ENCODE data around the gene KRTAP29-1.

Gene KRTAP29-1

DNA sequence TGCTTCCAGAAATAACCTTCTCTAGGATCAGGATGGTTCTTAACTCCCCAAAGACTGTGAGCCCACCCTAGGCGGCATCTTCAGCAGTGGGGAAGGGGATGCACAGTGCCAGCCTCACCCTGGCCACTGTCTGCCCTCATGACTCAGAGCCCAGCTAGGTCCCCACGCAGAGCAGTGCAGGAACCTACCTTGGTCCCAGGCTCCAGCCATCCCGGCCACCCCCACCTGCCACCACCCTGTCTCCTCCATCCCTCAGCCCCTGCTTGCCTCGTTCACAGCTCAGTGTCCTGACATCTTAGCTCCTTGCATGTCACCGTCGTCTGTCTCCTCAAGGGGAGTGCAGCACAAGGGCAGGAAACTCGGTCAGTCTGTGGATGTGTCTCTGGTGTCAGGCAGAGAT, 29.0 kb upstream of the KRTAP29-1 start:
- DNase-seq: peak in 1 of 42 donors; percentile 26
- intact Hi-C loops (cut with DNase I): no loop called here

DNA sequence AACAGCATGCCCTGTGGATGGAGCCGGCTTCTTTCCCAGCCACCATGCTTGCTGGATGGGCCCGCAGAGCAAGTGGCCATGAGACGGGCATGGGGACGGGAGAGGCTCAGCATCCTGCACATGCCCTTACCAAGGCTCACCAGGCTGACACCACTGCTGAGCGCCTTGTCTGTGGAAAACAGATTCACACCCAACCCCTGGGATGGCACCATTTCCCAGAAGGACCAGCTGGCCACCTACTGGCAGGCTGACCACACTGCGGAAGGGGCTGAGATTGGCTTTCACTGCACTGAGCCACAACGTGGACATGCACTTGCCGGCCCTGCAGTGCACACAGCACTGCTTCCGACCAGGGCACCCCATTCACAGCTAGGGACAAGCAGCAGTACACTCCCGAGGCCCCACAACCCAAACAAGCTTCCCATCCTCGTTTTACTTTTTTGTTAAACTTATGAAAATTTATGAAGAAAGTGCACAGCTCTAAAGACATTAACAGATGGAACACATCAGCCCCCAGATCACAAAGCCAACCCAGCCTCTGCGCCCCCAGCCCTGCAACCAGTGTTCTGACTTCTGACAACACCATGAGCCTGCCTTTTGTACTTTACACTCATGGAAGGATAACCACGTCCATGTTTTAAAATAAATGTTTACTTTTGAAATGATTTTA, 26.8 kb upstream of the KRTAP29-1 start:
- intact Hi-C loops (cut with DNase I): no loop called here
- peak in 28 of 42 donors; percentile 8 to 61 (median 37) for DNase-seq

DNA sequence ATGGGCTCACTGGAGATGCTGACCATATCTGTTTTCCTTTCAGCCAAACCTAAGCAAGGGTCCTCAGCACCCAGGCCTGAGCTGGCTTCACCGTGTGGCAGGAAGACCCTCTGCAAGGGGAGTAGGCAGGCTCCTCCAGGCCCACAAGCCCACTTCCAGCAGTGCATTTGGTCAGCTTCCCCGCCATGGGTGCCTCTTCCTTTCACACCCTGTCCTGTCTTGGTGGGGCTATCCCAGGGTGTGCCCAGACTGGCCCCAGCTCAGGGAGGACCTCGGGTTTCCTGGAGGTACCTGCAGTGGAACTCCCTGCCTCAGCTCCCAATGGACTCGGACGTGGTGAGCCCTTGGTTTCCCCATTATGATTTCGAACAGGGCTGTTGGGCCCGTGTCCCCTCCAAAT, 25.6 kb upstream of the KRTAP29-1 start:
- no peak for DNase-seq
- intact Hi-C loops (cut with DNase I): no loop called here

DNA sequence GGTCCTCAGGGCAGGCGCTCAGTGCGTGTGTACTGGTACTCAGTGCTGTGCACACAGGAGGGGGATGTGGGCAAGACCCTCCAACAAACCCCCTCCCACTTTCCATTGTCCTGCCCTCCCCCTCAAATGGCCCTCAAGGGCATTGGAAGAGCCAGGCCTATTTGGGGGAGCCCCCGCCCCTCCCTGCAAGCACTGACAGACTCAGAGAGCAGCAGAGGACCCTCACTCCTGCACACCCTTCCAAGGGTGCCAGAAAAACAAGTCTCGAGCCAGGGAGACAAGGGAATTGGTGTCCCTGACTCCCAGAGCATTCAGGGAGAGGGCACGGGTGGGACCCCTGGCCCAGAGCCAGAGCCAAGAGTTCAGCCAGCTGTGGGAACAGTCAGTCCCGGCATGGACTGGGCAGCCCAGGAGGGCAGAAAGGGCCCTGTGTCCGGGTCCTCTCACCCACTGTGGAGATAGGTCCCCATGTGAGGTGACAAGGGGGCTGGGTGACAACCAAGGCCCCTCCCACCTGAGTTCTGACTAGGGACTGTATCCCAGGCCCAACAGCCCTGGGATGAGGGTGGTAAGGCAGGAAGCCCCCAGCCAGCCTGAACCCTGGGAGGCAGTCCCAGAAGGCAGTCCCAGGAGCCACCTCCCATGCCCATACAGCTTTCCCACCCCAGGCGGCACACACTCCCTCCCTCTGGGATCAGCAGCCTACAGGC, 24.9 kb upstream of the KRTAP29-1 start:
- DNase-seq: no peak
- intact Hi-C loops (cut with DNase I): no loop called here

DNA sequence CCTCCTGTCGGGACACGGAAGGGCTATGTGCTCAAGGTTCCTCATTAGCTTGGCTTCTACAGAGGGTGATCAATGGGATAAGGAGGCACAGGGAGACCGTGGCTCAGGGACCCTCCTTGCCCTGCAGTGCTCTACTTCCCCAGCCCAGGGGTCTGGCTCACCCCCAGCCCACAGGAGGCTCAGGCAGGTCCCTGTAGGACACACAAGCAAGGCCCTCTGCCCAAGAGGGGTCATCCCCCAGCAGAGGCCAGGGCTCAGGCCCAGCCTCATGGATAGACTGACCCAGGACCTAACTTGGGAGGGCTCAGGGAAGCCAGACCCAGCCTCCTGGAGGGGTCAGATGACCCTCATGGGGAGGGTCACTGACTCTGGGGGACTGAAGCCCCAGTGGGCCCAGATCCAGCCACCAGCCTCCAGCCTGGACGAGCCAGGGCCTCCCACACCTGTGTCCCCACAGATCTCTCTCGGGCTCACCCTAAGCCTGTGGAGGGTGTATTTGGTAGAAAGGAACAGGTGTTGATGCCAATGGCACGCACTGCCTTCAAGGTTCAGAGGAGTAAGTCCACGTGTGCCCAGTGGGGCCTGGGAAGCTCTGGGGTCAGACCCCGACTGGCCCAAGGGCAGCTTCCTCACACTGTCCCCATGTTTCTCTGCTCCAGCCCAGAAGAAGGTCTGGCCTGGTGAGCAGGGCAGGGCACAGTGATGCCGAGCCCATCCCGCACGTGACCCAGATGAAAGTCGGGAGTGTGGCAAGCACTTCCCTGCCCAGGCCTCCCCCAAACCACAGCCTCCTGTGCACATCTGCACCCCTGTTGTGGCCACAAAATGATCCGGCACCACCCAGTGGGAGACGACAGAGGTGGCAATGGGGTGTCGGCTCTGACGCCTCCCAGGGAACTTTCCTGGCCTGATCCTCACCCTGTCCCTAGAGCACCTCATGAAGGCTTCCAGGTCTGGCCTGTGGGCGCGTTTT, 23.8 kb upstream of the KRTAP29-1 start:
- intact Hi-C loops (cut with DNase I): no loop called here
- peak in 2 of 42 donors; percentile 15 to 22 for DNase-seq

DNA sequence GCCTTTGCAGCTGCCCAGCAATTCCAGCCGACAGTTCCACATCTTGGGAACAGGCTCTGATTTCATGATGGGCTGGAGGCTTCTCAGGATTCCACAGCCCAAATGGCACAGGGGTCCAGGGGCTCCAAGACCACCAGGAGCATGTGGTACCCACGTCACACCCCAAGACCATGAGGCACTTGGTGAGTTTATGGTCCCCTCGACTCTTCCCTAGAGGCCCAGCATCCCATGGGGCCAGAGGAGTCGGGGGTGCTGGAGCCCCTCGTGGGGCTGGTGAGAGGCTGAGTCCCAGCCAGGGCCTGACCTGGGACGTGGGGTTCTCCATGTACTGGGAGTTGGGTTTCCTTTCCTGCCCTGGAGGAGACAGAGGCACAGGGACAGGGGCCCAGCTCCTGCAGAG, 23.0 kb upstream of the KRTAP29-1 start:
- DNase-seq: no peak
- intact Hi-C loops (cut with DNase I): no loop called here

DNA sequence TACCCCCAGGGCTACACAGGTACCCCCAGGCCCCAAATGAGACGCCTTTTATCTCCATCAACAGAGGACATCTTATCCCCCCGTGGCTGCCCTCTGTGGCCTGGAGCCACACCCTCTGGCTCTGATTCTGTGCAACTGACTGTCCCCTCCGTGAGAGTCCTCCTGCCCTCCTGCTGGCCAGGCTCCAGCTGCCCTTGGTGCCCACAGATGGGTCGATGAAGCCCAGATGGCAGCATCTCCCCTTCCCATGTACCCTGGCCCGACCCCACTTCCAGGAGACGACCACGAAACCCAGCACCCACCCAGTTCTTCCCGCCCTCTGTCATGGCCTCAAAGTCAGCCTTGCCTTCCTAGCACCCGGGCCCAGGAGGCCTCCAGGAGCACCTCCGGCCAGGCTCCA, 22.5 kb upstream of the KRTAP29-1 start:
- intact Hi-C loops (cut with DNase I): no loop called here
- peak in 1 of 42 donors; percentile 33 for DNase-seq

DNA sequence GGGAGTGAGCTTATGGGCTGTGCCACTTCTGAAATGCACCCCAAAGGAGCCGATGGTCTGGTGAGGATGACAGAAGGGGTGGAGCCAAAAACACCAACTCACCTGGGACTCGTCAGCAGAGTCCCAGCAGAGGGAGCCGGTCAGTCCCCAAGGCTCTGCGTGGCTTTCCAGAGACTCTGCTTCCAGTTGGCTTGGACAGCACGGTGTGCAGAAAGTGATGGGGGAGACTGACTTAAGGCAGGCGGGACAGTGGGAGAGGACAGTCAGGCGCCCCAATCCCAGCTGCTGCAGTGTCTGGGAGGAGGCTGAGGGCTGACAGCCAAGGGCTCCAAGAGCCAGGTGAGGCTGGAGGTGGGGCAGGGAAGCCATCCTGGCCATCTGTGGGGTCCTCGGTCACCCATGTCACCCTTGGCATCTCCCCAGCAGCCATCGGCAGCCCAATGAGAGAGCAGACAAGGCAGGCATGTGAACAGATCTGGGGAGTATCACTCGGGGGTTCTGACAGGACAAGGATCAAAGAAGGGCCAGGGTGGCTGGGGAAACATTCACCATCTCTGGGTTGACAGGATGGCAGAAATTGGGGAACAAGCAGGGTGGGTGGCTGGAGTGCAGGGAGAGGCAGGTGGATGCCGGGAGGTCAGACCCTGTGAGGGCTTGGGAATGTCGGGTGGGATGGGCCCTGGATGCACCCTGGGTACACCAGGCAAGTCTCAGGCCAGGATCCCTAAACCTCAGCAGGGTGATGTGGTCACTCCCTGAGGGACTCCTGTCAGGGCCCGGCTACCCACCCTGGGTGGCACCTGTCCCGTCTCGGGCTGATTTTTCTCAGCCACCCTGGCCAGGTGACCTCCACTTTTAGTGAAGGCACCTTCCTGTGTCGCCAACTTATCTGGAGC, 21.8 kb upstream of the KRTAP29-1 start:
- peak in 1 of 42 donors; percentile 14 for DNase-seq
- intact Hi-C loops (cut with DNase I): loop anchor here (5.0 kb wide), 1 partner anchor 417 kb away; no protein-coding TSS in a partner anchor

DNA sequence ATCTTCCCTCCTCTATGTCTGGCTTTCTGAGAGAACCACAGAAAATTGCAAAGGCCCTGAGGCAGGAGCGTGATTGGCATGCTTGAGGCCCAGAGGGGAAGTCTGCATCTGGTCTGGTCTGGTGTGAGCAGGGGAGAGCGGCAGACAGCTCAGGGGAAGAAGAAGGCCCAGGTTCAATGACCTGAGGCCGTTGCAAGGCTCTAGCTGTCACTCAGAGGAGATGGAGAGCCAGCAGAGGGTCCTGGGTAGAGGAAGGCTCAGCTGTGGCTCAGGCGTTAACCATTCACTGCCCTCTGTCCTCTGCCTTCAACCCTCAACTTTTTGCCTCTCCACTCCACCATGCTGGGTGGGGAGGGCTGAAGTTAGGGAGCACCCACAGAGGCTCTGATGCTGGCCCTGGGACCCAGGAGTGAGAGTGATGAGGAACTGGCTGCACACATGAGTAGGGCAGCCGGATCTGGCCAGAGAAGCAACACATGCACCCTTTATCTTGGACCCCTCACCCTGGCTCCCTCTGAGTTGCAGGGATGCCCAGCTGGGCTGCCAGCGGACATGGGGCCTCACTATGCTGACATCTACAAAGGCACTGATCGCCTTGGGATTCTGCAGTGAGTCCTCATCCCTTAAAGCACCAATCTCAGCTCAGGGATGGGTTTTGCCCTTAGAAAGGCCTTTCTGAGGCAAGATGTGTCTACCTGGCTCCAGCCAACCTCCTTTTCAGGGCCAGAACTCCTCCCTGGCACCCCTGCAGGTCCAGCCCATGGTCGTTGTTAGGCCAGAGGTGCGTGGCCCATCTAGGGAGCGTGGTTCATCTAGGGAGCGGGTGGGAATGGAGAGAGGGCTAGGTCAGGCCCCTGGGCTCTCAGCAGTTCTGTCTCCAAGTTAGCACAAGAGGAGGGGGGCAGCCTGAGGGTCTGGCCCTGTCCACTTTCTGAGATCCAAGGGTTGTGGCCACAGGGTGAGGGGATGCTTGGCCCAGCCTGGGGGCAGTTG, 20.5 kb upstream of the KRTAP29-1 start:
- intact Hi-C loops (cut with DNase I): loop anchor here (5.0 kb wide), 1 partner anchor 416 kb away; no protein-coding TSS in a partner anchor
- DNase-seq: peak in 1 of 42 donors; percentile 31

DNA sequence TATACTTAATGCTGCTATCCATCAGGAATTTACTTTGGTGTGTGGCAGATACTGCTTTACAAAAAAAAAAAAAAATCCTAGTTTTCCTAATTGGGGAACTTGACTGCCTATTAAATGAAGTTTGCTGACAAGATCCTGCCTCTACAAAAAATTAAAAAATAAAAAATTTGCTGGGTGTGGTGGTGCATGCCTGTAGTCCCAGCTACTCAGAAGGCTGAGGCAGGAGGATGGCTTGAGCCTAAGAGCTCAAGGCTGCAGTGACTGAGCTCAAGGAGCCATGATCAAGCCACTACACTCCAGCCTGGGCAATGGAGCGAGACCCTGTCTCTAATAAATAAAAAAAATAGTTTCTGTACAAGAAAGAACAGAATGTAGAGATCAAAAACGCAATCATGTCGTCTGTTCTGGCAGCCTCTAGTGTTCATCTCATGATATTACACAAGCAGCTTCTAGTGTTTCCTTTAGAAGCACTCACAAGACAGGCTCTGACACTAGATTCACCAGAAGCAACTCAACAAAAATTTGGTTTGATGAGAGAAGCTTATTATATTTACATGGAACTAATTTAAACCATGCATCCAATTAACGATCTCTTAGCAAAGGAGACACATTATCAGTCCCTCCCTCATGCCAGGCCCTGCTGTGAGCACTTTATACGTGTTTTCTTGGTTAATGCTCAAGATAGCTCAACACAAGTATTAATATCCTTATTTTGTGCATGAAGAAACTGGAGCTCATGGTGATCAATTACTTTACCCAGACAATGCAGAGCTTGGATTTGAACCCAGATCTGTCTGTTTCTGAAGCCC, 19.6 kb upstream of the KRTAP29-1 start:
- intact Hi-C loops (cut with DNase I): loop anchor here (5.0 kb wide), 1 partner anchor 415 kb away; no protein-coding TSS in a partner anchor
- DNase-seq: peak in 3 of 42 donors; percentile 11 to 39 (median 27)

DNA sequence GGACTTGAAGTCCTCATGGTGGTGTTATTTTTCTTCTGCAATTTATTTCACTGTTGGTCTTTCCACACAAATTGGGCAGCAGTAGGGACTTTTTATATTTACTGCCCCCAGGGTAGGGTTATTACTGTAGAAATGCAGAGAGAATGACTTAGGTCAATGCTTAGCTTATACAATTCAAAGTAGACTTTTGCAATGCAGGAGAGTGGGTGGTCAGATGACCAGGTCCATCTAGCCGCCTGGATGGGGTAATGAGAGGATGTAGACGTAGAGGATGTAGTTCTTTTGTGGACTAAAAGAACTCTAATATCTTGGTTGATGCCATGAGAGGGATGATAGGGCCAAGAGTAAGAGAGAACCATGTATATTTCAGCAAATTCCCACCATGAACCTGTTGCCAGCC, 15.6 kb upstream of the KRTAP29-1 start:
- intact Hi-C loops (cut with DNase I): no loop called here
- DNase-seq: no peak

DNA sequence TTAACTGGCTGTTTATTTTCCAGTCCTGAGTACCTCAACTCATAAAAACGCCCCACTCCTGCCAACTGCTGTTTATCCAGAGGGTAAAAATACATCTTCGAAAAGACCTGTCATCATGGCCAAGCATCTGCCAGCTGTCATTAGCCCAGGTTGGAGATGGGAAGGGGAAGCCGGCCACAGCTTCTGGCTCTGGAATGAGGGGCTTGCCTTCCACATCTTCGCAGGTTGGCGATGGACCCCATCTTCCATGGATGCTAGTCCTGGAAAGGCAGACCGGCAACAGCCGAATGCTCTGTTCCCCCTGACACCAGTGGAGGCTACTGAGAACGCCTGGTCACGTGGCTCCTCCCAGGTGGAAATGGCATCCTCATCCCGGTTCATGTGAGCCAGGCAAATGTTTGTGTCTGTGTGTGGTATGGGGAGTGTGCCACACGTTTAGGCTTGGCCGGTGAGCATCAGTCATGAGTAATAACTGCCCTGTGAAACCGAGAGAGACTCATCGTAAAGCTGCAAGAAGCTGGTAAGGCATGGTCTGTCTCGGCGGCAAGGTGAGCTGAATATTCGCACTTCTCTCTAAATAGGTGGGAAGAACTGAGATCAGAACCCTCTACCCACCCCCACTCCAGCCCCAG, 13.3 kb upstream of the KRTAP29-1 start:
- peak in 1 of 42 donors; percentile 31 for DNase-seq
- intact Hi-C loops (cut with DNase I): no loop called here

DNA sequence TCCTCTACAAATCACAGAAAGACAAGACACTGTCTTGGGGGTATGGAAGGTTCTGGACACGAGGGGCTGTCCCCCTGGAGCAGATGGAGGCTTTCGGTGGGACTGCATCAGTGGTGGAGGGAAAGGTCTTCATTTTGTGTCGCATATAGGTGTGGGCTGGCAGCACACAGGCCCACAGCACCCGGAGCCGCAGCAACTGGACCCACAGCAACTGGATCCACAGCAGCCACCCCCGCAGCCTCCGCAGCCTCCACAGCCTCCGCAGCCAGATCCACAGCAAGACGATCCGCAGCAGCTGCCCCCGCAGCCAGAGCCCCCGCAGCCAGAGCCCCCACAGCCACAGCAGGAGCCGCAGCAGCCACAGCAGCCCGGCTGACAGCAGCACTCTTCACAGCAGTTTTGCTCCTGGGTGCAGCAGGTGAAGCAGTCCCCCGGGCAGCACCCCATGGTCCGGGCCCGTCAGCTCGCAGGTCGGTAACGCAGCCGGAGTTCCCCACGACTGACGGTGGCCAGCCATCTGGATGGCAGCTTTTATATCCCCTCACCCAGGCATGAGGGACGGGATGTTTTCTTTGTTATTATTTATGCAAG, 12.6 kb upstream of the KRTAP29-1 start, which contains the start of gene KRTAP17-1:
Gene KRTAP17-1, minus strand, starts transcription at position 507 of the 591 bp plus-strand sequence. Its CDS starts 60 bp downstream, at position 447.
- intact Hi-C loops (cut with DNase I): no loop called here
- peak in 1 of 42 donors; percentile 18 for DNase-seq

DNA sequence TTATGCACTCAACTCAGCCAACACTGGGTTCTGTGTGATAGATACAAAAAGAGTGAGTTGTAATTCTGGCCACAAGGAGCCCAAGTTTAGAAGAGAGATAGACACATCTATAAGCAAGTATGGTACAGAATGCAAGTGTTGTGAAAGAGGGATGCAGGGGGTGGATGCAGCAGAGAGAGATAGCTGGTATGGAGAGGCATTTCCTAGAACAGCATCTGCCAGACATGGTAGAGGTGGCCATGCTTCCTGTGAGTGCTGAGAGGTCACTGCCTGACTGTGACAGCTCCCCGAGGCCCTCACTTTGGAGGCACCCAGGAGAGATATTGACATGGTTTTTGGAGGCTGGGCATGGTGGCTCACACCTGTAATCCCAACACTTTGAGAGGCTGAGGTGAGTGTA, 8.5 kb upstream of the KRTAP29-1 start:
- peak in 1 of 42 donors; percentile 28 for DNase-seq
- intact Hi-C loops (cut with DNase I): no loop called here

DNA sequence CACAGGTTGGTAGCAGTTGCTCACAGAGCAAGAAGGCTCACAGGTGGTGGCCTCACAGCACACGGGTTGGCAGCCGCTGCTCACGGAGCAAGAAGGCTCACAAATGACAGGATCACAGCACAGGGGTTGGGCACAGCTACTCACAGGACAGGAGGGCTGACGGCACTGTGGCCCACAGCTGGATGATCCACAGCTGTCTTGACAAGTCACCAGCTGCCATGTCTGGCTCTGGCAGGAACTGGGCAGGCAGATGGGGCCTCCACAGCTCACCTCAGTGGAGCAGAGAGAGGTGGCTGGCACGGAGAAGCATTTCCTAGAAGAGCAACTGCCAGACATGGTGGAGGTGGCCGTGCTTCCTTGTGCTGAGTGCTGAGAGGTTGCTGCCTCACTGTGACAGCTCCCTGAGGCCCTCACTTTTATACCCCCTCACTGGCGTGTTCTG, 6.3 kb upstream of the KRTAP29-1 start, which contains the start of gene KRTAP16-1:
Gene KRTAP16-1, minus strand, starts transcription at position 392 of the 442 bp plus-strand sequence. Its CDS starts 56 bp downstream, at position 336.
- DNase-seq: no peak
- intact Hi-C loops (cut with DNase I): no loop called here
